Endothelial cell of umbilical vein (primary cell): ENCODE results near the gene UBE2QL1.

Source experiments
- EZH2 ChIP-seq: IDR thresholded peaks from 2 replicates; pipeline ENCODE4 v1.6.1; 2012; ENCODE audit warnings: borderline replicate concordance, low read depth, mild to moderate bottlenecking, moderate library complexity, low read length, inconsistent platforms; ENCODE audit not compliant: severe bottlenecking
- FOS ChIP-seq: IDR thresholded peaks from 2 replicates; pipeline ENCODE4 v1.6.1; 2011; ENCODE audit warnings: mild to moderate bottlenecking, low read length, moderate library complexity, borderline replicate concordance; ENCODE audit not compliant: insufficient read depth
- GATA2 ChIP-seq: IDR thresholded peaks from 2 replicates; pipeline ENCODE4 v1.7.0; 2011; ENCODE audit warnings: low read depth, mild to moderate bottlenecking, moderate library complexity, mixed read lengths, low read length; ENCODE audit not compliant: insufficient read length, insufficient read depth
- JUN ChIP-seq: IDR thresholded peaks from 2 replicates; pipeline ENCODE4 v1.6.1; 2011; ENCODE audit warnings: borderline replicate concordance, low read depth; ENCODE audit not compliant: insufficient read length, insufficient read depth
- MYC ChIP-seq: IDR thresholded peaks from one replicate; pipeline ENCODE4 v1.6.1; 2011; ENCODE audit warnings: mild to moderate bottlenecking, low read depth, low read length
- POLR2A ChIP-seq: IDR thresholded peaks from 2 replicates; pipeline ENCODE4 v1.6.1; 2012; ENCODE audit warnings: low read depth, mild to moderate bottlenecking, control low read depth, low read length
- POLR2AphosphoS5 ChIP-seq: IDR thresholded peaks from 2 replicates; pipeline ENCODE4 v1.6.1; 2012; ENCODE audit warnings: low read depth, mild to moderate bottlenecking, control low read depth, low read length, moderate library complexity; ENCODE audit not compliant: insufficient read depth
- TF ChIP-seq, protein P1 (sequence below), 2 donors: IDR thresholded peaks; 1 replicate in 1 of 2; 2 replicates in 1 of 2; pipeline ENCODE4 v1.5.1; 2011; ENCODE audit warnings: low read length in 2 of 2, mild to moderate bottlenecking in 2 of 2, moderate library complexity in 2 of 2, control low read depth in 1 of 2, inconsistent platforms in 1 of 2, low read depth in 1 of 2; ENCODE audit not compliant: insufficient read depth in 1 of 2; ENCODE audit errors: extremely low read depth in 1 of 2

DNA sequence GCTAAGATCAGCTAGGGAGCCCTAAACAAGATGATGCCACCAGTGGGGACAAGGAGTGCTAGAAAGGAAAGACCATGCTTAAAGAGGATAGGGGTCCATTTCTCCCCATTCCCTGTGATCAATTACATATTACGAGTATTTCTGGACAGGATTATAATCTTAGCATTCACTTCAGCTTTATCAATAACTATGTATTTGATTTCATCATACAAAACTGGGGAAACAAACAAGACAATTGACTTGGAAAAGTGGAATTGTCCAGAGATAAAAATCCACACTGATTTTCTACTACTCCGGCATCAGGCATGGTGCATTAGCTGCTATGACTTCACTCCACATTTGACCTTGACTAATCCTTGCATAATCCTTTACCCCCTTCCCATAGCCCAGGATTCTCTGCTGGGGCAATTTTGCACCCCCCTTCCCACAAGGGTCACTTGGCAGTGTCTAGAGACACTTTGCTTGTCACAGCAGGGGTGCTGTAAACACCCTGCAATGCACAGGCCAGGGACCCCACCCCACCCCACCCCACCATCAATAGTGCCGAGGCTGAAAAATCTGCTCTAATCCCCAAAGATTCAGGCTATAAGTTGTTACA lies 29.9 kb upstream of the UBE2QL1 start:
- TF ChIP-seq POLR2AphosphoS5 (no peak), MYC (no peak), POLR2A (no peak), FOS (no peak), EZH2 (no peak), JUN (no peak), GATA2 (no peak)
- TF ChIP-seq, protein P1, sequence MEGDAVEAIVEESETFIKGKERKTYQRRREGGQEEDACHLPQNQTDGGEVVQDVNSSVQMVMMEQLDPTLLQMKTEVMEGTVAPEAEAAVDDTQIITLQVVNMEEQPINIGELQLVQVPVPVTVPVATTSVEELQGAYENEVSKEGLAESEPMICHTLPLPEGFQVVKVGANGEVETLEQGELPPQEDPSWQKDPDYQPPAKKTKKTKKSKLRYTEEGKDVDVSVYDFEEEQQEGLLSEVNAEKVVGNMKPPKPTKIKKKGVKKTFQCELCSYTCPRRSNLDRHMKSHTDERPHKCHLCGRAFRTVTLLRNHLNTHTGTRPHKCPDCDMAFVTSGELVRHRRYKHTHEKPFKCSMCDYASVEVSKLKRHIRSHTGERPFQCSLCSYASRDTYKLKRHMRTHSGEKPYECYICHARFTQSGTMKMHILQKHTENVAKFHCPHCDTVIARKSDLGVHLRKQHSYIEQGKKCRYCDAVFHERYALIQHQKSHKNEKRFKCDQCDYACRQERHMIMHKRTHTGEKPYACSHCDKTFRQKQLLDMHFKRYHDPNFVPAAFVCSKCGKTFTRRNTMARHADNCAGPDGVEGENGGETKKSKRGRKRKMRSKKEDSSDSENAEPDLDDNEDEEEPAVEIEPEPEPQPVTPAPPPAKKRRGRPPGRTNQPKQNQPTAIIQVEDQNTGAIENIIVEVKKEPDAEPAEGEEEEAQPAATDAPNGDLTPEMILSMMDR (IDR thresholded peaks at IDR 0.05; ENCODE audit: extremely low read depth in 1 of 2, insufficient read depth in 1 of 2, low read depth in 1 of 2, low read length in 2 of 2), result no peak
